Panc1 (cell line): Measurements from ENCODE around the gene IL1R1. TPM values are rescaled to one million over a fixed set of nuclear protein-coding genes. Genes with fewer than 3 reads are reported as not detected.
"Not testable (repeated sequence)": the region's sequence is repeated elsewhere in the genome, so short reads cannot be mapped to it uniquely, and the experiment has no call there.

Experiments
- ATAC-seq: fragments of 200-7000 bp; cut with Tn5 transposase; 2 replicates; pipeline ENCODE4 v1.9.1; 2020; ENCODE audit warnings: mild to moderate bottlenecking, moderate library complexity
- BruUV-seq: library from RNA; stranded (reverse); fragments of 400-500 nt; replicated peaks from 2 replicates; lab custom pipeline; 2021; lab: Mats Ljungman, UMichigan
- CTCF ChIA-PET: fragments of 300-600 bp; sonication (Branson Sonifier 250); formaldehyde crosslinking; loops from one replicate; lab custom pipeline; 2022; ENCODE audit warnings: antibody characterized with exemption; lab: Charles Lee
- POLR2A ChIA-PET: fragments of 300-600 bp; sonication (Branson Sonifier 250); formaldehyde crosslinking; loops from one replicate; lab custom pipeline; 2022; ENCODE audit warnings: antibody characterized with exemption; lab: Charles Lee
- DNase-seq: peaks from one replicate; pipeline ENCODE4 v3.0.0-alpha.2; 2010; ENCODE audit warnings: low read depth, low spot score
- H3K27ac ChIP-seq: 2 replicates; pipeline ENCODE4 v1.5.1; 2011; ENCODE audit warnings: mild to moderate bottlenecking, low read length, inconsistent platforms
- H3K27me3 ChIP-seq: fragments of 200-500 bp; sonication (Bioruptor generic); 2 replicates; pipeline ENCODE4 v1.6.0; 2014; ENCODE audit warnings: low read length, inconsistent platforms; ENCODE audit not compliant: control insufficient read depth, insufficient read depth
- H3K36me3 ChIP-seq: fragments of 200-500 bp; sonication (Bioruptor generic); 2 replicates; pipeline ENCODE4 v1.5.1; 2014; ENCODE audit warnings: inconsistent platforms, mild to moderate bottlenecking, low read length, moderate library complexity; ENCODE audit not compliant: control insufficient read depth, insufficient read depth
- H3K4me1 ChIP-seq: 2 replicates; pipeline ENCODE4 v1.5.1; 2011; ENCODE audit warnings: inconsistent platforms, mild to moderate bottlenecking, low read length, moderate library complexity; ENCODE audit not compliant: control insufficient read depth, insufficient read depth
- H3K4me3 ChIP-seq, 2 experiments: 2 replicates each; pipeline ENCODE4 v1.5.1; 2011 to 2012; ENCODE audit warnings: low read depth in 2 of 2, low read length in 2 of 2, mild to moderate bottlenecking in 2 of 2, inconsistent platforms in 1 of 2, moderate library complexity in 1 of 2
- H3K9me3 ChIP-seq: fragments of 200-500 bp; sonication (Bioruptor generic); 2 replicates; pipeline ENCODE4 v1.5.1; 2014; ENCODE audit warnings: low read depth, mild to moderate bottlenecking, inconsistent platforms, low read length, moderate library complexity; ENCODE audit not compliant: control insufficient read depth, insufficient read depth
- POLR2AphosphoS5 ChIP-seq: IDR thresholded peaks from 2 replicates; pipeline ENCODE4 v1.6.1; 2012; ENCODE audit warnings: mild to moderate bottlenecking, low read depth, low read length, moderate library complexity
- SIN3A ChIP-seq: IDR thresholded peaks from 2 replicates; pipeline ENCODE4 v1.6.1; 2012; ENCODE audit warnings: low read depth, mild to moderate bottlenecking, low read length, moderate library complexity, borderline replicate concordance; ENCODE audit not compliant: insufficient read depth
- TCF7L2 ChIP-seq: IDR thresholded peaks from 2 replicates; pipeline ENCODE4 v1.6.1; 2011; ENCODE audit warnings: mild to moderate bottlenecking, low read depth, low read length, inconsistent platforms
- in situ Hi-C: cut with HindIII; loops from 2 replicates; pipeline ENCODE4 v1.10.0; 2016; ENCODE audit warnings: low sequenced_read_pairs, low pct_unique_long_range_greater_than_20kb
- intact Hi-C: fragments of 100-400 bp; cut with micrococcal nuclease; formaldehyde crosslinking; loops from one replicate; pipeline ENCODE4 v1.10.0; 2022; ENCODE audit not compliant: unreplicated experiment
- total RNA-seq: library from RNA; stranded (reverse); gene quantifications from one replicate; pipeline ENCODE4 v1.2.1, GENCODE V29; 2021; ENCODE audit not compliant: unreplicated experiment
- TF ChIP-seq, protein P1 (sequence below), 2 experiments: IDR thresholded peaks; 2 replicates each; pipeline ENCODE4 v1.6.1; 2011 to 2012; ENCODE audit warnings: low read depth in 2 of 2, control low read depth in 1 of 2, low read length in 1 of 2, mild to moderate bottlenecking in 1 of 2, moderate library complexity in 1 of 2; ENCODE audit not compliant: insufficient read depth in 1 of 2
- TF ChIP-seq, protein P2 (sequence below): fragments of 450-650 bp; IDR thresholded peaks from 2 replicates; pipeline ENCODE4 v1.5.1; 2017; ENCODE audit warnings: mild to moderate bottlenecking

IL1R1 gene
- total RNA-seq, 1 experiment from 2014 or later, result 7.1 TPM

DNA sequence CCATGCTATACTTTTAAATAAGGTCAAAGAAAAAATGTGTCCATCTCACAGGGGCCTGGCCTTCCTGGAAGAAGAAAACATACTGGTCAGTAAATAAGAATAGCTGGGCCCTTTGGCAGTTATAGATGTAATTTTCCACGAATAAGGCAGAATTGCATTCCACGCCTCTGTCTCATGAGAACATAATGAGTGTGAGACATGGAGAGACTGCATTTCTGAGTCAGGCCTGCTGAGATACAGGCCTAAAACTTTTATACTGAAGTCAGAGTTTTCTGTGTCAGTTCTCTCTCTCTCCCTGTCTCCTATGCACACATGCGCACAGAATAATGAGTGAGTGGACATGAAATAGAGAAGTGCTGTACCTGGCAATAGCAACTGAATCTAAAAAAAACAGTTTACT, 20.4 kb upstream of the IL1R1 start:
- Histone ChIP-seq H3K4me1 (no peaks in the 10 kb centered on the region), H3K27me3 (no peaks in the 10 kb centered on the region), H3K27ac (no peak overlapping the region), H3K4me3 (no peak overlapping the region), H3K36me3 (no peaks in the 10 kb centered on the region), H3K9me3 (no peaks in the 10 kb centered on the region)
- TF ChIP-seq POLR2AphosphoS5 (no peak), SIN3A (no peak), TCF7L2 (no peak)
- TF ChIP-seq, protein P1, sequence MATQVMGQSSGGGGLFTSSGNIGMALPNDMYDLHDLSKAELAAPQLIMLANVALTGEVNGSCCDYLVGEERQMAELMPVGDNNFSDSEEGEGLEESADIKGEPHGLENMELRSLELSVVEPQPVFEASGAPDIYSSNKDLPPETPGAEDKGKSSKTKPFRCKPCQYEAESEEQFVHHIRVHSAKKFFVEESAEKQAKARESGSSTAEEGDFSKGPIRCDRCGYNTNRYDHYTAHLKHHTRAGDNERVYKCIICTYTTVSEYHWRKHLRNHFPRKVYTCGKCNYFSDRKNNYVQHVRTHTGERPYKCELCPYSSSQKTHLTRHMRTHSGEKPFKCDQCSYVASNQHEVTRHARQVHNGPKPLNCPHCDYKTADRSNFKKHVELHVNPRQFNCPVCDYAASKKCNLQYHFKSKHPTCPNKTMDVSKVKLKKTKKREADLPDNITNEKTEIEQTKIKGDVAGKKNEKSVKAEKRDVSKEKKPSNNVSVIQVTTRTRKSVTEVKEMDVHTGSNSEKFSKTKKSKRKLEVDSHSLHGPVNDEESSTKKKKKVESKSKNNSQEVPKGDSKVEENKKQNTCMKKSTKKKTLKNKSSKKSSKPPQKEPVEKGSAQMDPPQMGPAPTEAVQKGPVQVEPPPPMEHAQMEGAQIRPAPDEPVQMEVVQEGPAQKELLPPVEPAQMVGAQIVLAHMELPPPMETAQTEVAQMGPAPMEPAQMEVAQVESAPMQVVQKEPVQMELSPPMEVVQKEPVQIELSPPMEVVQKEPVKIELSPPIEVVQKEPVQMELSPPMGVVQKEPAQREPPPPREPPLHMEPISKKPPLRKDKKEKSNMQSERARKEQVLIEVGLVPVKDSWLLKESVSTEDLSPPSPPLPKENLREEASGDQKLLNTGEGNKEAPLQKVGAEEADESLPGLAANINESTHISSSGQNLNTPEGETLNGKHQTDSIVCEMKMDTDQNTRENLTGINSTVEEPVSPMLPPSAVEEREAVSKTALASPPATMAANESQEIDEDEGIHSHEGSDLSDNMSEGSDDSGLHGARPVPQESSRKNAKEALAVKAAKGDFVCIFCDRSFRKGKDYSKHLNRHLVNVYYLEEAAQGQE (IDR thresholded peaks at IDR 0.05; ENCODE audit: insufficient read depth in 1 of 2, low read depth in 2 of 2, low read length in 1 of 2), result no peak
- TF ChIP-seq, protein P2, sequence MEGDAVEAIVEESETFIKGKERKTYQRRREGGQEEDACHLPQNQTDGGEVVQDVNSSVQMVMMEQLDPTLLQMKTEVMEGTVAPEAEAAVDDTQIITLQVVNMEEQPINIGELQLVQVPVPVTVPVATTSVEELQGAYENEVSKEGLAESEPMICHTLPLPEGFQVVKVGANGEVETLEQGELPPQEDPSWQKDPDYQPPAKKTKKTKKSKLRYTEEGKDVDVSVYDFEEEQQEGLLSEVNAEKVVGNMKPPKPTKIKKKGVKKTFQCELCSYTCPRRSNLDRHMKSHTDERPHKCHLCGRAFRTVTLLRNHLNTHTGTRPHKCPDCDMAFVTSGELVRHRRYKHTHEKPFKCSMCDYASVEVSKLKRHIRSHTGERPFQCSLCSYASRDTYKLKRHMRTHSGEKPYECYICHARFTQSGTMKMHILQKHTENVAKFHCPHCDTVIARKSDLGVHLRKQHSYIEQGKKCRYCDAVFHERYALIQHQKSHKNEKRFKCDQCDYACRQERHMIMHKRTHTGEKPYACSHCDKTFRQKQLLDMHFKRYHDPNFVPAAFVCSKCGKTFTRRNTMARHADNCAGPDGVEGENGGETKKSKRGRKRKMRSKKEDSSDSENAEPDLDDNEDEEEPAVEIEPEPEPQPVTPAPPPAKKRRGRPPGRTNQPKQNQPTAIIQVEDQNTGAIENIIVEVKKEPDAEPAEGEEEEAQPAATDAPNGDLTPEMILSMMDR, result no peak
- ChIA-PET POLR2A (no interaction called here), CTCF (no interaction called here)
- in situ Hi-C loops, result no loop called here
- intact Hi-C loops, result no loop called here
- DNase-seq, result no peak
- ATAC-seq, result no peak
- BruUV-seq, result no TSS peak

DNA sequence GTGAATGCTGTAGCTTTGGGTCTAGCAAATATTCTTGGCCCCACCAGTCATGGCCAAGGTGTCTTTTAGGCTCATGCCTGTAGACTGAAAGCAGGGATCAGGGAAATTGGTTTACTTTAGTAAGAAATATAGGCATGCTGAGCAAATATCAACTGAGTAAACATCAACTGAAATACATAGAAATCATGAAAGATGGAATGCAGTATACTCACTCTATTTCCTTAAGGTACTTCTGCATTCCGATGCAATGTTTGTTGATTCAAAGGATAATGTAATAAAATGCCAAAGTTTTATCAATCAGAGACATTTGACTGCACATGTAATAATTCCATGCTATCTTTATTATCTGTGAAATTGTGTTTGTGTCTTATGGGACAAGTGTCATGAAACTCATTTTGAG, 19.6 kb upstream of the IL1R1 start:
- TF ChIP-seq TCF7L2 (no peak), SIN3A (no peak), POLR2AphosphoS5 (no peak)
- TF ChIP-seq, protein P1 (IDR thresholded peaks at IDR 0.05; ENCODE audit: insufficient read depth in 1 of 2, low read depth in 2 of 2, low read length in 1 of 2), result no peak
- TF ChIP-seq, protein P2, result no peak
- H3K9me3 ChIP-seq, result no peaks in the 10 kb centered on the region
- no peak overlapping the region for H3K4me3 ChIP-seq
- ATAC-seq (no peak), DNase-seq (no peak)
- H3K36me3 ChIP-seq, result no peaks in the 10 kb centered on the region
- no peaks in the 10 kb centered on the region for H3K4me1 ChIP-seq
- POLR2A ChIA-PET, result no interaction called here
- intact Hi-C loops (no loop called here), in situ Hi-C loops (no loop called here)
- no TSS peak for BruUV-seq
- CTCF ChIA-PET, result no interaction called here
- H3K27ac ChIP-seq, result no peak overlapping the region
- no peaks in the 10 kb centered on the region for H3K27me3 ChIP-seq

DNA sequence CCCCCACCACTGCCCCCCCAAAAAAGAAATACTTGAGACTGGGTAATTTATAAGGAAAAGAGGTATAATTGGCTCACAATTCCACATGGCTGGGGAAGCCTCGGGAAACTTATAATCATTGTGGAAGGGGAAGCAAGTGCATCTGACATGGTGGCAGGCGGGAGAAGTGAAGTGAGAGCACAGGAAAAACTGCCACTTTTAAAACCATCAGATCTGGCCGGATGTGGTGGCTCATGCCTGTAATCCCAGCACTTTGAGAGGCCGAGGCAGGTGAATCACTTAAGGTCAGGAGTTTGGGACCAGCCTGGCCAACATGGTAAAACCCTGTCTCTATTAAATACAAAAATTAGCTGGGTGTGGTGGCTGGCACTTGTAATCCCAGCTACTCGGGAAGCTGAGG, 18.1 kb upstream of the IL1R1 start:
- H3K4me3 ChIP-seq, in situ Hi-C loops, ATAC-seq, H3K4me1 ChIP-seq, H3K27me3 ChIP-seq, H3K36me3 ChIP-seq, POLR2A ChIA-PET, DNase-seq, intact Hi-C loops, H3K9me3 ChIP-seq, BruUV-seq, CTCF ChIA-PET, H3K27ac ChIP-seq: not testable (repeated sequence)
